Pancreas (tissue), 10 donors: ENCODE measurements around the gene BPIFB2. TPM values are rescaled to one million over a fixed set of nuclear protein-coding genes. Genes with fewer than 3 reads are reported as not detected.

ENCODE experiments used
- ATAC-seq, 4 donors: fragments of 200-7000 bp; cut with Tn5 transposase; one replicate each; pipeline versions ENCODE4 v1.8.0 to v1.9.1; 2020; ENCODE audit warnings: mild to moderate bottlenecking in 4 of 4, moderate library complexity in 4 of 4
- DNase-seq, 6 donors: peaks; one replicate each; pipeline ENCODE4 v3.0.0-alpha.2; 2020
- FAIRE-seq: peaks from 2 replicates; lab custom pipeline; 2012; peaks lifted over from hg19 to GRCh38; lab: Jason Lieb, UNC
- H3K27ac ChIP-seq, 4 donors: fragments of 200-600 bp; sonication (generic); 1 replicate in 3 of 4; 2 replicates in 1 of 4; pipeline versions ENCODE4 v1.5.0 to v1.8.0; 2020
- H3K27me3 ChIP-seq, 4 donors: fragments of 200-600 bp; one replicate each; pipeline ENCODE4 v1.8.0; 2021
- H3K36me3 ChIP-seq, 3 donors: fragments of 200-600 bp; sonication (generic) in 1 of 3; one replicate each; pipeline versions ENCODE4 v1.5.0 to v1.8.0; 2020 to 2021
- H3K4me1 ChIP-seq, 3 donors: fragments of 200-600 bp; one replicate each; pipeline ENCODE4 v1.8.0; 2021
- H3K4me3 ChIP-seq, 4 donors: fragments of 200-600 bp; sonication (generic) in 2 of 4; one replicate each; pipeline versions ENCODE4 v1.5.0 to v1.8.0; 2020 to 2021
- H3K9me3 ChIP-seq, 4 donors: fragments of 200-600 bp; one replicate each; pipeline ENCODE4 v1.8.0; 2021
- WGBS, 2 donors: extraction: QIAGEN DNeasy Blood & Tissue Kit; methylation state at CpG; one replicate each; pipeline ENCODE4 v1.1.7; 2013; 5-methylcytosine and 5-hydroxymethylcytosine counted together
- intact Hi-C, 3 donors: fragments of 100-400 bp; cut with DNase I; formaldehyde crosslinking; loops; one replicate each; pipeline versions ENCODE4 v1.11.1 to v1.14.2; 2022
- polyA plus RNA-seq, 2 donors: library from polyadenylated mRNA; stranded (reverse); fragments of 200-250 nt; gene quantifications; one replicate each; pipeline ENCODE4 v1.2.3, GENCODE V29; 2013
- total RNA-seq, 6 donors: library from RNA; stranded (reverse); fragmentation: NEBNext Ultra II Directional in 4 of 6; extraction: Animal tissue kit (Norgen Biotek cat#: 25700) in 4 of 6; gene quantifications; one replicate each; pipeline versions ENCODE4 v1.2.1 to v1.2.4, GENCODE V29; 2021 to 2023
- TF ChIP-seq, protein P1 (sequence below), 4 donors: fragments of 200-600 bp; sonication (generic) in 3 of 4; IDR thresholded peaks; one replicate each; pipeline versions ENCODE4 v1.5.0 to v1.8.0; 2021; ENCODE audit warnings: antibody characterized with exemption in 4 of 4
- donor health status: healthy with polysubstance abuse.
- donor health status: DM: no; HTN: no; CAD: no; lungs with moderate emphysema.
- donor health status: DM: no; HTN: no; CAD: no.
- donor health status: control.
- donor health status: control.
- donor health status: Bipolar disorder and iron deficiency.
- donor health status: DM: yes; HTN: yes; CAD: no.
- donor health status: DM: no; HTN: no; CAD: no.
- donor health status: DM: no; HTN: no; CAD: no.
- donor health status: DM: yes; HTN: yes; CAD: no.

The BPIFB2 gene
- total and polyA plus RNA-seq, 8 donors, result 0.05 to 0.16 TPM; not detected in 6

DNA sequence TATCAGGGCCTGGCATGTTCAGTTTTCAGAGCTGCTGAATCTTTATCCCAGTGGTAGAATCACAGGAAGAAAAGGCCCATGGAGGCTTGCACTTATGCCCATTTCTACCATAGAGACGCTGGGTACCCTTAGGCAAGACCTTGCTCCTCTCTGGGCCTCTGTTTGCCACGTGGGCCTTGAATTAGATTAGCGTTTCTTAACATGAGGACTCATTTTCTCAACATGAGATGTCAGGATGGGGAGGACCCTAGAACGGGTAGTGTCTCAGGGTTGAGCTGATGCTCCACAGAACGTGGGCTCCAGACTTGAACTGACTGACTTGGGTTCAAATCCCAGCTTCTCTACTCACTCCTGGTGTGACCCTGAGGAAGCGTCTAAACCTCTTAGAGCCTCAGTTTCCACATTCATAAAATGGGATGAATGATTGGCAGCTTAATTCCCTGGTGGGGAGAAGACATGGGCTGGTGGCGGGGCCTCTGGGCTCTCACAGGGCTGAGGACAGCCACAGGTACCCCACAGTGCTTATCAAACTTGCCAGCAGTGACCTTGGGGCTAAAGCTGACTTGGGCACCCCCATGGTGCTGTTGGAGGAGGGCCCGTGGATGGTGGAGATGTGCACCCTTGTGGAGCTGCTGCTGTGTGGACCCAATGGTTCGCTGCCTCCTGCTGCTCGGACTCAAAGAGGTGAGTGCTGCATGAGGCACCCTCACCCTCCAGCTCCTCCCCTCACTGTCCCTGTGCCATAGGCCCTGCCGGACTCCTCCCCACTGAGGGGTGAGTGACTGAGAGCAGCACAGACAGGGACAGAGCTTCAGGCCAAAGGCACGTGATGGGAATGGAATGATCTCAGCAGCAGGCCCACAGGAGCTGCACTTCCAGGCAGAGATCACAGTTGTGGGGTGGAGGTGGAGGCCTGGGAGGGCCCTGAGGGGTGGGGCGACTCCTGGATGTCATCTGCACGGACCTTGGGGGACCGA is 31.5 kb upstream of the BPIFB2 start:
- ATAC-seq (no peak), FAIRE-seq (no peak), DNase-seq (peak in 1 of 6 donors; percentile 30)
- Histone ChIP-seq H3K9me3 (no peaks in the 10 kb centered on the region), H3K27me3 (no peaks in the 10 kb centered on the region), H3K27ac (no peak overlapping the region), H3K4me3 (no peak overlapping the region), H3K4me1 (no peaks in the 10 kb centered on the region), H3K36me3 (no peaks in the 10 kb centered on the region)
- TF ChIP-seq, protein P1, sequence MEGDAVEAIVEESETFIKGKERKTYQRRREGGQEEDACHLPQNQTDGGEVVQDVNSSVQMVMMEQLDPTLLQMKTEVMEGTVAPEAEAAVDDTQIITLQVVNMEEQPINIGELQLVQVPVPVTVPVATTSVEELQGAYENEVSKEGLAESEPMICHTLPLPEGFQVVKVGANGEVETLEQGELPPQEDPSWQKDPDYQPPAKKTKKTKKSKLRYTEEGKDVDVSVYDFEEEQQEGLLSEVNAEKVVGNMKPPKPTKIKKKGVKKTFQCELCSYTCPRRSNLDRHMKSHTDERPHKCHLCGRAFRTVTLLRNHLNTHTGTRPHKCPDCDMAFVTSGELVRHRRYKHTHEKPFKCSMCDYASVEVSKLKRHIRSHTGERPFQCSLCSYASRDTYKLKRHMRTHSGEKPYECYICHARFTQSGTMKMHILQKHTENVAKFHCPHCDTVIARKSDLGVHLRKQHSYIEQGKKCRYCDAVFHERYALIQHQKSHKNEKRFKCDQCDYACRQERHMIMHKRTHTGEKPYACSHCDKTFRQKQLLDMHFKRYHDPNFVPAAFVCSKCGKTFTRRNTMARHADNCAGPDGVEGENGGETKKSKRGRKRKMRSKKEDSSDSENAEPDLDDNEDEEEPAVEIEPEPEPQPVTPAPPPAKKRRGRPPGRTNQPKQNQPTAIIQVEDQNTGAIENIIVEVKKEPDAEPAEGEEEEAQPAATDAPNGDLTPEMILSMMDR (IDR thresholded peaks at IDR 0.05), result no peak
- intact Hi-C loops, result no loop called here
- WGBS, 2 donors, result 75 to 81% methylated on average over 15 of the region's 15 CpGs

DNA sequence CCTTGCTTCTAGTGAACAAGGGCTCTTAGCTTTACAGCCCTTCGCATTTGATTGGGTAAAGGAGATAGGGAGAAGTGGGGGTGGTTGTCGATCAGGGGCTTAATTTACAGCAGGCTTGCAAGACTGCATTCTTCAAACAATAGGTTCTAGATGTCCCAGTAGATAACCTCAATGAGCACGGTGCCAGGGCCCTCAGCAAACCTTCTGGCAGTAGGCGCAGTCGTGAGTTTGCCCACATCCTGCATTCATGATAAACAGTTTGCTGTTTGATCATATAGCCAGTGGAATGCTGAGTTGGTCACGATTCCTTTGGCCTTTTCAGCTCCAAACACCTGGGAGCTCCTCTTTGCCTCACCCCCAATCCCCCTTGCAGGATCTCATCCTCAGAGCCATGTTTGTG is 30.8 kb upstream of the BPIFB2 start:
- Histone ChIP-seq H3K27me3 (no peaks in the 10 kb centered on the region), H3K27ac (no peak overlapping the region), H3K4me1 (no peaks in the 10 kb centered on the region), H3K9me3 (no peaks in the 10 kb centered on the region), H3K36me3 (no peaks in the 10 kb centered on the region), H3K4me3 (no peak overlapping the region)
- WGBS, 2 donors, result 73 to 75% methylated on average over 6 of the region's 6 CpGs
- DNase-seq (no peak), ATAC-seq (no peak), FAIRE-seq (no peak)
- intact Hi-C loops, result no loop called here
- TF ChIP-seq, protein P1 (IDR thresholded peaks at IDR 0.05), result no peak

DNA sequence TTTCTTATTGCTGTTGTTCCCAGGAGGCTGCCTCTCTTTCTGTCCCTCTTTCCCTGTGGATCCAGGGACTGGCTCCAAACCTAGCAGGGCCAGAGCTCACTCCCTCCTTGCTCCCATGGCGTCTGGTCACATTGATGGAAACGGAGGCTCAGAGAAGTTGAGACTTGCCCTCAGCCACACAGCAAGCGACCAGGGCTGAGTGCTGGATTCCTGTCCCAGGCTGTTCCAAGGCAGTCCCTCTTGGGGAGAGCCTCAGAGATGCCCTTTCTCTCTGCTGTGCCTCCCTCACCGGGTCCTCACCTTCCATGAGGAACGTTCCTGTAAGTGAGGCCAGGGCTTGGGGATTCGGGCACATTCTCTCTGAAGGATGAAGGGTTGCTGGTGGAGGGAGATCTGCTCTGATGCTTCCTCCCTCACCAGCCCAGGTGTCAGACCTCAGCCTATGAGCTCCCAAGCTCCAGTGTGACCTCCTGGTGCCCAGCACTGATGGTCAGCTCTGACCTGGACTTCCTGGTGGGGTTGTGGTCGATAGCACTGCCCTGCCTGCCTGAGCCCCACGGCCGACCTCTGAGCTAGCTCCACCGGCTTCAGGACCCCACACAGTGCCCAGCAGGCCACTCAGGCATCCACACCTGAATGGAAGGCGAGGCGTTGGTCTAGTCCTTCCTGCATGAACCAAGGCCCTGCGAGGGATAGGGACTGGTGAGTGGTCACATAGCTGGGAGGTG is 30.1 kb upstream of the BPIFB2 start:
- FAIRE-seq (no peak), ATAC-seq (no peak), DNase-seq (no peak)
- Histone ChIP-seq H3K27me3 (no peaks in the 10 kb centered on the region), H3K9me3 (no peaks in the 10 kb centered on the region), H3K36me3 (no peaks in the 10 kb centered on the region), H3K4me1 (no peaks in the 10 kb centered on the region), H3K4me3 (no peak overlapping the region), H3K27ac (no peak overlapping the region)
- intact Hi-C loops, result no loop called here
- WGBS, 2 donors, result 63 to 76% methylated on average over 13 of the region's 13 CpGs
- TF ChIP-seq, protein P1 (IDR thresholded peaks at IDR 0.05), result no peak

DNA sequence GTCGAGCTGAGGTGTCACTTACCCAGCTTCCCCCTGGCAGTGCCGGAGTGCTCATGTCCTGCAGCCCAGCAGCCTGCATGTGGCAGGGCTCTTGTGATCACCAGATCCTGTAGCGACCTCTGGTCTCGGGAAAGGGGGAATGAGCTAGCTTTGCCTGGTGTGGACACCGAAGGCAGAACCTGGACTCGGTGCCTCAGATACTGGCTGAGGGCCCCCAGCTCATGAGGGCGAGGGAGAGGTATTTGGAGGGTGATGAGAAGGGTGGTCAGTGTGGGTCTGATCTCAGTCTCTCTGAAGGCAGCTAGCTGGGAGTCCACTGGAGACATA is 29.5 kb upstream of the BPIFB2 start:
- peak in 1 of 6 donors; percentile 33 for DNase-seq

More for the DNA sequence above, 29.5 kb upstream of the BPIFB2 start:
- no peaks in the 10 kb centered on the region for H3K36me3 ChIP-seq
- WGBS, 2 donors, result 64 to 70% methylated on average over 7 of the region's 7 CpGs
- no peaks in the 10 kb centered on the region for H3K27me3 ChIP-seq
- no peaks in the 10 kb centered on the region for H3K4me1 ChIP-seq
- TF ChIP-seq, protein P1 (IDR thresholded peaks at IDR 0.05), result no peak
- H3K4me3 ChIP-seq, result no peak overlapping the region
- intact Hi-C loops, result no loop called here
- ATAC-seq (no peak), FAIRE-seq (no peak)
- H3K9me3 ChIP-seq, result no peaks in the 10 kb centered on the region
- no peak overlapping the region for H3K27ac ChIP-seq
